ENCODE results near the gene RBM24.

GRCh38 chr6:17292600-17293133 lies 11.5 kb downstream of the RBM24 start:
- TF ChIP-seq KDM1A (CRISPR knock-in tag; IDR thresholded peaks at IDR 0.05) (no peak), BCLAF1 (IDR thresholded peaks at IDR 0.05) (no peak), FOXM1 (CRISPR knock-in tag; IDR thresholded peaks at IDR 0.05) (no peak), THAP9 (CRISPR knock-in tag; IDR thresholded peaks at IDR 0.05; ENCODE audit: borderline replicate concordance) (no peak)

Measured in HepG2 (cell line).